Measurements from ENCODE around the gene PUDP.
"Not testable (repeated sequence)": the region's sequence is repeated elsewhere in the genome, so short reads cannot be mapped to it uniquely, and the experiment has no call there.

Gene PUDP

GRCh38 chrX:7109049-7109531, 38.9 kb downstream of the PUDP start:
- DNase-seq: no peak

- DNase-seq: no peak
Observed at GRCh38 chrX:7108030-7108429, 39.9 kb downstream of the PUDP start.

DNA sequence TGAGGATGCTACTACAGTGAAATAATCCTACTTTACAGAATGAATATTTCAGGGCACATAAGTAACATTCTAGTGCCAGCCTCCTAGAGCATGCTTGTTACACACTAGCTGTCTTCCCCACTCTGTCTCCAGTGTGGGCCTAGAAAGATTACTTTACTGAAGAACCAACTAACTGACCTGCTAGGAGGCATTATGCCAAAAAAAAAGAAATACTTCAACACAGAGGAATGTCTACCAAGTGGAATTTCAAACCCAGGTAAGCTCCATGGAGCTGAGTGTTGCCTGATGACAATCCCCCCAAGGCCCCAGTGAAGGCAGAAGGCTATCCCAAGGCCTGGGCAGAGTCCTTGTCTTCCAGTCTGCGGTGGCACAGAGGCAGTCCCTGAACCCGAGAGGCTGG, 41.3 kb downstream of the PUDP start:
- DNase-seq: no peak

DNA sequence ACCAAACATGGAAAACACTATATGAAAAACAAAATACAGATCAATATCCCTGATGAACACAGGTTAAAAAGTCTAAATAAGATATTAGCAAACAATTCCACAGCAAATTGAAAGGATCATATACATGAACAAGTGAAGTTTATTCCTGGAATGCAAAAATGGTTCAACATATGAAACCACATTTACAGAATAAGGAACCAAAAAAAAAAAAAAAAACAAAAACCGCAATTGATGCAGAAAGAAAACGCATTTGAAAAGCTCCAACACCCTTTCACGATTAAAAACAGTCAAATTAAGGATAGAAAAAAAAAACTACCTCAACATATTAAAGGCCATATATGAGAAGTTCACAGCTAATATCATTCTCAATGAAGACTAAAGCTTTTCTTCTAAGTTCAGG, 45.8 kb downstream of the PUDP start:
- DNase-seq: no peak

- DNase-seq: no peak
Observed at GRCh38 chrX:7100022-7100421, 47.9 kb downstream of the PUDP start.

GRCh38 chrX:7095657-7096056, 52.3 kb downstream of the PUDP start:
- DNase-seq: not testable (repeated sequence)

DNA sequence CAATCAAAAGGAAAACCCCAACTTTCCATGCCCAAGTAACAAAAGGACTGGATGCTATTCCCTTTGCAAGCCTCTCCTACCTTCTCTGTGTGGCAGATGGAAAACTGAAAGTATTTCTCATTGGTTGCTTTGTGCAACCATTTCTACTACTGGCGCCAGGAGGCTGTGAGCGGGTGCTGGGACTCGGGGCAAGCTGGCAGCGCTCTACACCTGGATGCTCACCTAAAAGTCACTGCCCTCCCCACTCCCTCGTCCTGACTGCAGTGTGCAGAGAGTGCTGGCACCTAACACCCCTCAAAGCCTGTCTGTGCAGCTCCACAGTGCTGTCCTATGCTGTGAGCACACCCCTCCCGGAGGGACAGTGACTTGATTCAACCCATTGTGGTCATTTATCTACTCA, 54.6 kb downstream of the PUDP start:
- no peak for DNase-seq

- DNase-seq: no peak
Observed at GRCh38 chrX:7092543-7092942, 55.4 kb downstream of the PUDP start.

DNA sequence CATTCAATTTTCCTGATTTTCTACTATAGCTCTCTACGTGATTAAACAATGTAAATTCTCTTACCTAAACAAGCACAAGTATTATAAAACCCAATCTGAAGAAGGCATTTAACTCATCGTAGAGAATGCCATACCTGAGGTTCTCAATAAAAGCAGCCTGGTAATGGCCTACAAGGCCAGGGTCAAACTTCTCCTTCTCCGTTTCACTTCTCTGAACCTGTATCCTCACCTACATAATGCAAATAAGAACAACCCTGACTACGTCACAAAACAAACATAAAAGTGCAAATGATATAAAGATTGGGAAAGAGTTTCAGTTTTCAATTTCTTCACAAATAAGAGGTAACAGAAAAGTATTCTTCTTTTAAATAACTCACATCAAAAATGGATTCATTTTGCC, 56.0 kb downstream of the PUDP start:
- DNase-seq: no peak

DNA sequence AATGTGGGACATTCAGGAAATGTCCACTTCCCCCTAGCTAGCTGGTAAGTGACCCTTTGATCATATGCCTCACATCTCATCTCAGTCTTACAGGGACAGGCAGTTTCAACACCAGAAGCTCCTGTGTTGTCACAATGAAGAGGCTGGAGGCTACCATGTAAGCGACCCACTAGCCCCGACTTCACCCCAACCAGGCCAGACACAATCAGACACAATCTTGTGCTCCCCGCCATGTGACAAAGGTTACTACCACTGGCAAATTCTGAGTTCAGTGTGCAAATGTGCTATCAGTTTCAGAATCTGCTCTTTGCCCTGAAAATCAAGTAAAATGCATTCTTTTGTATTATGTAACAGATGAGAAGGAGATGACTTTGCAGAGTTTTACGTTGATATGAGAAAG, 57.3 kb downstream of the PUDP start:
- DNase-seq: no peak

DNA sequence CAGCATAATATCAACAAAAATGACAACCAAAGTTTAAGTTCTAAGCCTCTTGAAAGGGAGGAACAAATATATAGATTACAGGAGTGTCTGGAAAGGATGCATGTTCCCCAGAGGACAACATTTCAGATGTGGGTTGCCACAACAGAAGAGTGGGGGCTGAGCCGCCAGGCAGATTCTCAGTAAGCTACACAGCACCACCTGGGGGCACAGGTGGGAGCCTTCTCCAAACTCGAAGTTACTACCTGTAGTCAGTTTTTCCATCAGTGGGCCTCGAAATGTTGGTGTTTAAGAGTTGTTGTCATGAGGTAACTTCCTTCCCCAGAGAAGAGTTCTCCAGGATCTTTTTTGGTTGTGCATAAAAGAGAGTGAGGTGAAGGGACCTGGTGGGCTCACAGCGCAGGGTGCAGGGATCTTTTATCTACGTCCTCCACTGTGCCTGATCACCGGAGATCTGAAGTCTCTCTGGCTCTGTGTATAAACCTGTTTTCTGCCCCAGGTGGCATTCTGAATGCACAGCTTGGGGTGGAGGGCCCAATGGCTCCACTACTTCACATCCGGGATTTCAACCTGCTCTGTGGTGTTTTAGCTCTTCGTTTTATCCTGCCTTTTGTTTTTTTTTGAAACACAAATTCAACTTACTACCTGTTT, 58.9 kb downstream of the PUDP start:
- DNase-seq: no peak

- DNase-seq: no peak
Observed at GRCh38 chrX:7086384-7086783, 61.6 kb downstream of the PUDP start.

DNA sequence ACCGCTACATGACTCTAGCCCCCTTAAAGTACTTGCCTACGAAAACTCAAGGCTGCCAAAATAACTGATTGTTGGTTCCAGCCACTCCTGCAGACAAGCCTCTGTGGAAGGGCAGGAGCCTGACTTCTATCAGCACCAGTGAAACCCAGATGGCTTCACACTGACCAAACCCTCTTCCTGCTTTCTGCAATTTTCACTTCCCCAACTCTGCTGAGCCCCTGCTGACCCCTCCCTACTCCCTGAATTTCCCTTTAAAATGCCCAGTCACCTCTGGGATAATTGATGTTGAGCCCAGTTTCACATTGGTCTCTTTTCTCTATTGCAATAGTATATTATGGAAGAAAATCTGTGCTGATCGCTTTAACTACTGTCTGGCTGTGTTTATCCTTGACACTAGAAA, 62.1 kb downstream of the PUDP start:
- DNase-seq: no peak

DNA sequence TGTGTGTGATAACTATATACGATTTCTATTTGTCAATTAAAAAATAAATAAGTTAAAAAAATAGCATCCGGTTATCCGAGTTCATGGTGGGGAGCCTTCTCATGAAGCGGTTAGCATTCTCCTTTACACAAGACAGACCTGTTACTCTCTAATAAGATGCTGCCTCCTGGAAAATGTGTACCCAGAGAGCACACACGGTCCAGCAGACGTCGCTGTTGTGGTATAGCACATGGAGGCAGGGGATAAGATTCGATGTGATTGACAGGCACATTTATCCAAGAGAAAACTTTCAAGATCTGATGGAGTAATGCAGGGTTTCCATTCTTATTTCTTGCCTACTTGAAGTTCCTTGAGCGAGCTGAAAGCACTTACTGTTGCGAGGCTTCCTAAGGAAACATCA, 63.1 kb downstream of the PUDP start:
- no peak for DNase-seq

DNA sequence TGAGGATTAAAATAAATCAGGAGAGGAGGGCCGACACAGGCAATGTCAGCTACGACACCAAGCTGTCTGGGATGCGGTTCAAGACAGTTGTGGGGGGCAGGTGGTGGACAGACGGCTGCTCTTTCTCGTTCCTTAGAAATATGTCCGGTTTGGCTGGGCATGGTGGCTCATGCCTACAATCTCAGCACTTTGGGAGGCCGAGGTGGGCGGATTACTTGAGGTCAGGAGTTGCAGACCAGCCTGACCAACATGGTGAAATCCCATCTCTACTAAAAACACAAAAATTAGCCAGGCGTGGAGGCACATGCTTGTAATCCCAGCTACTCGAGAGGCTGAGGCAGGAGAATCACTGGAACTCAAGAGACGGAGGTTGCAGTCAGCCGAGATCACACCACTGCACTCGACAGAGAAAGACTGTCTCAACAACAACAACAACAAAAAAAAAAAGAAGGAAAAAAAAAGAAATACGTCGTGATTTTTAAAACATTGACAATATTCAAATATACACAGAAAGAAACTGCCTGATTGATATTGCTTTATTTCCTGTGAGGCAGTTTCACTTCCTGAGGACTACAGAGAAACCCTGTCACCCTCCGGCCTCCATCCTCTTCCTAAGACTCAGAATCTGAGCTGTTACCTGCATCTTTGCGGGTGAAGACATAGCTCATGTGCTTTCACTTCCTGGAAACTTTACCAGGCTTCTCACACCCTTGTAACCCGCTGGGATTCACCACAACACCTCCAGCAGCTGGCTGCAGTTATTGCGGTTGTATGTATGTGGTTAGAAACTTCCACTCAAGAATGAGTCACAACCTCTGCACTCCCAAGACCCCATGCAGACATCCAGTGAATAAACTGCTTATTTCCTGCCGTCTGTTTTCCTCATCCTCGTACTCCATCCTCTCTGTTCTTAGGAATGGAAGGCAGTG, 64.2 kb downstream of the PUDP start:
- no peak for DNase-seq

- DNase-seq: no peak
Observed at GRCh38 chrX:7083021-7083420, 64.9 kb downstream of the PUDP start.

- DNase-seq: no peak
Observed at GRCh38 chrX:7082556-7082955, 65.4 kb downstream of the PUDP start.

DNA sequence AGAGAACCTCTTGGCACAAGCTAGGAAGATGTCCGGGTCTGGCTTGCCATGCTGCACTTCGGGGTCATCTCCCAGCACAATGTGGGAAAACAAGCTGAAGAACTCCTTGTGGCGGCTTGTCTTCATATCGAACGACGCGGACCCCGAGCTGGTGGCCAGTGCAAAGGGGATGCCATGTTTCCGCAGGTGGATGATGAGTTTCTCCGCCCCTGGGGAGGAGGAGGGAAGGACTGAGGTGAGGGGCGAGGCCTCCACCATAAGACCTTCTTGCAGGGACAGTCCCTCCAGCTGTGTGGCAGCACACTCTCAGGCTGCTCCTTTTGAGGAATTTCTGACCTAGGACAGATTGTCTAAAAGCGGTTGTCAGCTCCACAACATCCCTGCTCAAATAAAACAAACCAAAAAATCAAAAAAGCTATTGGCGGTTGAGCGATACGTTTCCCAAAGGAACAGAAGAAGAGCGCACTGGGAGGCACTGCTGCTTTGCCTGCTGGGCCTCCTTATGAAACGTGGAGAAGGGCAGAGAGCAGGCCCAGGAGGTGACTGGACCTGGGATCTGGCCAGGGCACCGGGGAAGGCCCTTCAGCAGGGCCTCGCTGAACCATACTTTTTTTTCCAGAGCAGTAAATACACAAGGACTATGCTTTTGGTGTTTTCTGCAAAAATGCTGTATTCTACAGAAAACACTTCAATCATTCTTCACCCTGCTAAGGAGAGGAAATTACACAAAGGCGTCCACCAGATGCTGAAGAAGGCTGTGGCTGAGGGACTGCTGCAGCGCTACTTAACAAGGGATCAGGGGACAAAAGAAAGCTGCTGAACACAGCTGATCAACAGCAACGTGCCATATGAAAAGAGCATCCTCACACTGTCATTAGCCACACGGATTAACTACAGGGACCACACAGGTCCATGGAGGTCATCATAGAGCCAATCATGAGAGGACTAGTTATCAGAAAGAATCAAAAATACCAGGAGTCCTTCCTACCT, 70.4 kb downstream of the PUDP start:
- no peak for DNase-seq

- no peak for DNase-seq
Observed at GRCh38 chrX:7076245-7076661, 71.7 kb downstream of the PUDP start.

GRCh38 chrX:7074908-7075204, 73.1 kb downstream of the PUDP start:
- DNase-seq: no peak

DNA sequence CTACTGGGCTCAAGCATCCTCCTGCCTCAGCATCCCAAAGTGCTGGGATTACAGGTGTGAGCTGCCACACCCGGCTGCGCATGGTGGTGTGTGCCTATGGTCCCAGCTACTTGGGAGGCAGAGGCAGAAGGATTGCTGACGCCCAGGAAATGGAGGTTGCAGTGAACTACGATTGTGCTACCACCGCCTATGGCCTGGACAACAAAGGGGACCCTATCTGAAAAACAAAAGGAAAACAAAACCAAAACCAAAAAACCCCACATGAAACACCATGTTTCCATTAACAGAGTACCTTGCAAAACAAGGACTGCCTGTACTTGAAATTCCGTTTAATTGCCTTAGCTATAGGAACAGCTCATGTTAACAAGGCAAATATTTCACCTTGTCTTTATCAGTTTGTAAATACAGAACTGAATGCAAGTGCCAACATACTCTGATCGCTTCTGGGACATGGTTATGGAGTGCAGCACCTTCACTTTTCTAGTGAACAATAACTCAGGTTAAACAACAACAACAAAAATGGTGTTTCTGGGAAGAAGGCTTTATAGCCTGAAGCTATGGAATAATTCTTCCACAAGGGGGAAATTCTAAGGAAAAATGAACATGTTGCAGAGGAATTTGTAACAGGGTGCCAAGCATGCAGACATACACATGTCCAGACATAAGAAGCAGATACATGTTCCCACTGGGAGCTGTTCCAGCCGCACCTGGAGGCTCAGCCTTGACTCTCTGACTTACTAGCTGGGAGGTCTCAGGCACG, 73.6 kb downstream of the PUDP start:
- DNase-seq: no peak

DNA sequence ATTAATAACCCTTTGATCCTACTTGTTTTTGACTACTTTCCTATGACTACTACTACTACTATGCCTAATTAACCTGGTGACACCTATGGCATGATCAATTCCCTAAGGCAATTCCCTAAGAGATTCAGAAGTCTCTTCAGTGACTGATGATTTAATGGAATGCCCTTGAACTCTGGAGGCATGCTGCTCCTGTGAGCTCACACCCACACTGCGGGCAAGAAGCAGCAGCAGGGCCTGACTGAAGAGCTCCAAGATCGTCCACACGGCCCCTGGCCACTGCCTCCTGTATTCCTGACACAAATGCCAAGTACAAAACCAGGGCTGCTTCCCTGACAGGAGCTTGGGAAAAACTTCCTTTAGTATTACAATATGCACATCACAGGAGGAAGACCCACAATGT, 74.6 kb downstream of the PUDP start:
- DNase-seq: no peak

DNA sequence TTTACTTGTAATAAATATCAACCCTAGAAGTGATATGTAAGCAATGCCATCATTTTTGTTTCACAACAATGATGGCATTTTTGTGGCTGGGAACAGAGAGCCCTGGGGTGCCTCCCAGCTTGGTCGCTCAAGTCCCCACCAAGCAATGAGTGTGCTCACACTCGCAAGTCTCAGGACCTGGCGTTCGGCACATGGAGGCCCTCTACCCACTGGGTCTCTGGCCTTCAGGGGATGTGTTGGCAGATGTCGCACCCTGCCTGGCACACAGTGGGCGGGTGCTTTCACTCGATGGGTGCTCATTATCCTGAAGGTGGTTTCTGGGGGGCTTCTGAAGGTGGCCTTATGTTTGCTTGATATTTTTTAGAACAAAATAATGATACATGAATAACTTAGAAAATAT, 75.1 kb downstream of the PUDP start:
- no peak for DNase-seq

Data from NCI-H1436 (cell line).